Activated CD4-positive, alpha-beta memory T cell treated with anti-CD3 and anti-CD28 coated beads, Interleukin-2, amount 10 ng/mL, durations not matched to agents 7 days and 5 days (primary cell): ENCODE results near the gene TEKT5. TPM values are rescaled to one million over a fixed set of nuclear protein-coding genes. Genes with fewer than 3 reads are reported as not detected.
"Not testable (repeated sequence)": the region's sequence is repeated elsewhere in the genome, so short reads cannot be mapped to it uniquely, and the experiment has no call there.

ENCODE experiments used
- CTCF ChIA-PET: fragments of 350-600 bp; sonication (Branson Sonifier 250); formaldehyde crosslinking; loops from one replicate; lab custom pipeline; 2021; ENCODE audit warnings: antibody characterized with exemption, inconsistent platforms; lab: Charles Lee
- POLR2A ChIA-PET: fragments of 350-600 bp; sonication (Branson Sonifier 250); formaldehyde crosslinking; loops from one replicate; lab custom pipeline; 2021; ENCODE audit warnings: antibody characterized with exemption; lab: Charles Lee
- DNase-seq: peaks from one replicate; pipeline ENCODE4 v3.0.0-alpha.2; 2020
- H3K27ac Mint-ChIP-seq: one replicate; pipeline ENCODE4 v1.8.0; 2021; ENCODE audit warnings: mild to moderate bottlenecking, mixed read lengths
- H3K27me3 Mint-ChIP-seq: one replicate; pipeline ENCODE4 v1.8.0; 2021; ENCODE audit warnings: mixed read lengths
- H3K36me3 Mint-ChIP-seq: one replicate; pipeline ENCODE4 v1.8.0; 2021; ENCODE audit warnings: low read depth, mixed read lengths
- H3K4me1 Mint-ChIP-seq: one replicate; pipeline ENCODE4 v1.8.0; 2021; ENCODE audit warnings: mixed read lengths
- H3K4me3 Mint-ChIP-seq: one replicate; pipeline ENCODE4 v1.8.0; 2021; ENCODE audit warnings: mild to moderate bottlenecking, mixed read lengths
- H3K9me3 Mint-ChIP-seq: one replicate; pipeline ENCODE4 v1.8.0; 2021; ENCODE audit warnings: mixed read lengths
- total RNA-seq, 2 experiments: library from RNA; stranded (reverse); gene quantifications; one replicate each; pipeline ENCODE4 v1.2.3, GENCODE V29; 2021

TEKT5 gene
- total RNA-seq, 2 experiments from 2014 or later = not detected

DNA sequence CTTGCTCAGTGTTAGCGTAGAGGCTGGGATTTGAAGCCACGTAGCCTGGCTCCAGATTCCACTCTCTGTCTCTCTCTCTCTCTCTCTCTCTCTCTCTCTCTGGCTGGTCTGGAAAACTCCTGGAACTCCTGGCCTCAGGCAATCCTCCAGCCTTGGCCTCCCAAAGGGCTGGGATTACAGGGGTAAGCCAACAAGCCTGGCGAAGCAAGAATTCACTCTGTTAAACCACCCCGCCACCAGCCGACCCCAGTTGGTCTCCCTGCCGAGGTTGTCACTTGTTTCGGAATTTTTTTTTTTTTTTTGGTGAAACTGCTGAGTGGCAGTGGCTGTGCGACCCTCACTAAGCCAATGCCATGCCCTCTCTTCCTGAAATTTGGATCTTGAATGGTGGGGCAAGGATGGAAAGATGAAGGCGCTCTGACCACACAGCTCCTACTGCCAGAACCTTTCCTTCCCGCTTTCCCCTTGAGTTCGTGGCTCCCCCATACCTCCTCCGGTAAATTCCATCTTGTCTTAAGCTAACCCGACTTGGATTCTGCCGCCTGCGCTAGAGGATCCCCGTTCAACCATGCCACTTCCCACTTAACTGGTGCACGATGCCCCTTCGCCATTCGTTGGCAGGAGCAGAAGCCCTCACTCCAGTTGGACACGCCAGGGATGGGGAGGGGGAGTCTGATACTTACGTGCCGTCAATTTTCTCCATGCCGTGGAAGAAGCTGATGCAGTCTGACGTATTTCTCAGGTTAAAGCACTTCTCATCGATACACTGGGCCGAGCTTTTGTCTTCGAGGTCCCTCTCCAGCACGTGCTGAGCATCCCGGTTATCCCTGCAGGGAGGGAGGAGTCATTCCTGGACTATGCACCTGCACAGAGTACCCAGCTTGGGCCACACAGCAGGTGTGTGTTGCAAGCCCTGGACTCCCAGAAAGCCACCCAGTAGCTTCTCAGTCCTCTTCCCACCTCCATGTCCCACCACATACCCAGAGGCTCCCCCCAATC lies 13.1 kb downstream of the TEKT5 start:
- H3K27ac Mint-ChIP-seq = no peak overlapping the region
- H3K4me3 Mint-ChIP-seq = no peak overlapping the region
- DNase-seq = no peak
- CTCF ChIA-PET = interaction anchor here (0.7 kb wide), 1 partner anchor 168 kb away, joined by 4 read pairs; no protein-coding TSS in a partner anchor
- H3K36me3 Mint-ChIP-seq = no peaks in the 10 kb centered on the region
- H3K4me1 Mint-ChIP-seq = no peaks in the 10 kb centered on the region
- POLR2A ChIA-PET = no interaction called here
- H3K9me3 Mint-ChIP-seq = no peaks in the 10 kb centered on the region
- H3K27me3 Mint-ChIP-seq = peaks cover 8% of the 10 kb centered on the region

DNA sequence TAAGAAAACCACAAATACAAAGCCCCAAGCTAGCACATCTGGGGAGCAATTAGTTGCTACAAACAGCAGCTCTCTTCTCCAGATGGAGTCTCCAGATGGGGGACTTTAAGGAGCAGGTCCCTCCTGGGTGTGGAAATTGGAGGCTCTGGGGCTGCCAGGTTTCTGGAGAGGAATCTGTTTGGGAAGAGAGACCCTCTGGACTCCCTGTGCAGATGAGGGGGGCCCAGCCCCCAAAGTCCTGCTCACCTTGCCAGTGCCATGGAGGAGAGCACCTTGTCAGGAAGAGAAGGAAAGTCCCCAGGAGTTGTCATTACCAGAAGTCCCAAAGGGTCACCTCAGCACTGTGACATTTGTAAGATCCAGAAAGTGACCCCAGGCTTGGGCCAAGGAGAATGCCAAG lies 14.8 kb downstream of the TEKT5 start:
- CTCF ChIA-PET = no interaction called here
- no peaks in the 10 kb centered on the region for H3K9me3 Mint-ChIP-seq
- no peaks in the 10 kb centered on the region for H3K4me1 Mint-ChIP-seq
- POLR2A ChIA-PET = no interaction called here
- H3K36me3 Mint-ChIP-seq = no peaks in the 10 kb centered on the region
- H3K27ac Mint-ChIP-seq = no peak overlapping the region
- no peak overlapping the region for H3K4me3 Mint-ChIP-seq
- H3K27me3 Mint-ChIP-seq = peaks cover 3% of the 10 kb centered on the region
- DNase-seq = no peak

DNA sequence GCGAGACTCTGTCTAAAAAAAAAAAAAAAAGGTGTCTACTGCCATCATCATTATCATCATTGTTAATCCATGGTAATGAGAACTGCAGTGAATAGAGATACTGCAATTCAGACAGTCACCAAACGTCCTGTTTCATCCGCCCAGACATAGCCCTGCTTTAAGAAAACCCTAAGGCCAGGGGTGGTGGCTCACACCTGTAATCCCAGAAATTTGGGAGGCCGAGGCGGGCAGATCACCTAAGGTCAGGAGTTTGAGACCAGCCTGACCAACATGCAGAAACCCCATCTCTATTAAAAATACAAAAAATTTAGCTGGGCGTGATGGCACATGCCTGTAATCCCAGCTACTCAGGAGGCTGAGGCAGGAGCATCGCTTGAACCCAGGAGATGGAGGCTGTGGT lies 15.3 kb downstream of the TEKT5 start:
- DNase-seq, POLR2A ChIA-PET, H3K4me1 Mint-ChIP-seq, H3K27ac Mint-ChIP-seq, H3K4me3 Mint-ChIP-seq, H3K27me3 Mint-ChIP-seq, H3K9me3 Mint-ChIP-seq, H3K36me3 Mint-ChIP-seq: not testable (repeated sequence)
- CTCF ChIA-PET = interaction anchor here (1.8 kb wide), 1 partner anchor 9 kb away, joined by 4 read pairs; no protein-coding TSS in a partner anchor

DNA sequence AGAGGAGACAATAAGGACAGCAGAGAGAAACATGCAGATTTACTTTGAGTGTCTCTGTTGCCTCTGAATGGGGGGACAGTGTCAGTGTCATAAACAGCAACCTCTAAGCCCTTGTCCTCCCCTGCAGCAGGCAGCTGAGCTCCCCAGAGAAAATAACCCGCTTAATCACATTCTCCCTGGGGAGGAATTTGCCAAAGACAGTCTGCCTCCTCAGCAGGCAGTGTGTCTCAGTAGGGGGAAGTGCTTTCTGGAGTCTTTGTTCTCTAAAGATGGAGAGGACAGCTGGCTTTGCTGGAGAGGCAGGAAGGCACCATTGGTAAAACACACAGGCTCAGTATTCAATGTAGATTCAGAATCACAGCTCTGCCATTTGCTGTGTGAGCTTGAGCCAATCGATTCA lies 16.1 kb downstream of the TEKT5 start:
- CTCF ChIA-PET = interaction anchor here (1.8 kb wide), 1 partner anchor 10 kb away, joined by 4 read pairs; no protein-coding TSS in a partner anchor
- no peaks in the 10 kb centered on the region for H3K9me3 Mint-ChIP-seq
- H3K4me1 Mint-ChIP-seq = no peaks in the 10 kb centered on the region
- POLR2A ChIA-PET = no interaction called here
- no peak overlapping the region for H3K4me3 Mint-ChIP-seq
- no peaks in the 10 kb centered on the region for H3K36me3 Mint-ChIP-seq
- no peak overlapping the region for H3K27ac Mint-ChIP-seq
- DNase-seq = no peak
- H3K27me3 Mint-ChIP-seq = peaks cover 3% of the 10 kb centered on the region

DNA sequence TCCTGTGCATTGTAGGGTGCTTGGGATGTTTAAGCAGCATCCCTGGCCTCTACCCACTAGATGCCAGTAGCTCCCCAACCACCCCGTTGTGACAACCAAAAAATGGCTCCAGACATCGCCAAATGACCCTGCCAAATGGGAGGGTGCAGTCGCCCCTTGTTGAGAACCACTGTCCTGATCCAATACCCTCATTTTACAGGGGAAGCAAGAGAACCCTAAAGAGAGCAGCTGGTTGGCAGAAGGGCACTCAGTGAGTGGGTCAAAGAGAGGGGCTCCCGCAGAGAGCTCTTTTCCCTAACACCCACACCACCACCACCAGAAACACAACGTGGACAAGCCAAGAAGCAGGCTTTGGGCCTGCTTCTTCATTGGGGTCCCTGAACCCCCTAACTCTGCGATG lies 18.4 kb downstream of the TEKT5 start:
- CTCF ChIA-PET = no interaction called here
- POLR2A ChIA-PET = no interaction called here
- no peaks in the 10 kb centered on the region for H3K4me1 Mint-ChIP-seq

DNA sequence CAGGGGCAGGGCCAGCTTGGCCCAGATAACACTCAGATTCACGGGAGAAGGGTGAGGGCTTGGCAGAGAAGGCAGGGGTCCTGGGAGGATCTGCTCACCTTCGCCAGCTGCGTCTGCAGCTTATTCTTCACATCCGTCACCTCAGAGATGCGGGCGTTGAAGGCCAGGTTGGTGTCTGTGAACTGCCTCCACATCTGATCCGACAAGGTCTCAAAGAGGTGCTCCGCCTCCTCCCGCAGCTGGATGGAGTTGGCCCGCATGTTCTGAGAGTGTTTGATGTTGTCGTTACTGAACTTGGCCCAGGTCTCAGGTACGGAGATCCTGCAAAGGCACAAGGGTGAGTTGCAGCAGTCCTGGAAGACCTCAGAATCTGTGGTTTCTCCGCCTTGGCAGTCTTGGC lies 18.9 kb downstream of the TEKT5 start:
- POLR2A ChIA-PET = no interaction called here
- peaks cover 15% of the 10 kb centered on the region for H3K27me3 Mint-ChIP-seq
- CTCF ChIA-PET = no interaction called here
- no peak overlapping the region for H3K4me3 Mint-ChIP-seq
- no peaks in the 10 kb centered on the region for H3K4me1 Mint-ChIP-seq
- no peak for DNase-seq
- no peaks in the 10 kb centered on the region for H3K36me3 Mint-ChIP-seq
- no peak overlapping the region for H3K27ac Mint-ChIP-seq
- no peaks in the 10 kb centered on the region for H3K9me3 Mint-ChIP-seq

More for the DNA sequence above, 18.4 kb downstream of the TEKT5 start:
- Mint-ChIP-seq H3K4me3 (no peak overlapping the region), H3K27me3 (peaks cover 11% of the 10 kb centered on the region), H3K36me3 (no peaks in the 10 kb centered on the region), H3K27ac (no peak overlapping the region), H3K9me3 (no peaks in the 10 kb centered on the region)
- no peak for DNase-seq

DNA sequence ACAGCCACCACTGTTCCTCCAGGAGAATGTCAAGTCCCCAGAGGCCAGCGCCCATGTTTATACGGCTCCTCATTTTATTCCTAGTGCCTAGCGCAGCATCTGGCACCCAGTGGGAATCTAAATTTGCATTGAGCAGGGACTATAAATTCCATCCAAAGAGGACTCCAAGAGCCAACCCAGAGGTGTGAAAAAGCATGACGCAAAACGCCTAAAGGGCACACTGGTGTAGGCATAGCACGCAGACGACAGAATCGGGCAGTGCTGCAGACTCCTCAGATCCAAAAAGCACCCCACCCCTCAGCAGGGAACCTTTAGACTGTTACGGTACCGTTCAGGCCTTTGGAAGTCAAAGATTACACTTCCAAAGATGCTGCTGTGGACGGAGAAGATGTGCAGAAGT lies 19.5 kb downstream of the TEKT5 start:
- Mint-ChIP-seq H3K27me3 (peaks cover 13% of the 10 kb centered on the region), H3K9me3 (no peaks in the 10 kb centered on the region), H3K4me1 (no peaks in the 10 kb centered on the region), H3K4me3 (no peak overlapping the region), H3K27ac (no peak overlapping the region), H3K36me3 (no peaks in the 10 kb centered on the region)
- ChIA-PET CTCF (no interaction called here), POLR2A (no interaction called here)
- no peak for DNase-seq

DNA sequence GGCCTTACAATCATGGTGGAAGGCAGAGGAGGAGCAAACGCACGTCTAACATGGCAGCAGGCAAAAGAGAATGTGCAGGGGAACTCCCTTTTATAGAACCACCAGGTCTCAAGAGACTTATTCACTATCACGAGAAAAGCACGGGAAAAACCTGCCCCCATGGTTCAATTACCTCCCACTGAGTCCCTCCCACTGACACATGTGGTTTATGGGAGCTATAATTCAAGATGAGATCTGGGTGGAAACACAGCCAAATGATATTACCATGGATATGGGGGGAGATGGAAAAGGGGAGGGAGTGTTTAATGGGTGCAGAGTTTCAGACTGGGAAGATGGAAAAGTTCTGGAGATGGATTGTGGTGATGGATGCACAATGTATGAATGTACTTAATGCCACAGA lies 23.0 kb downstream of the TEKT5 start:
- ChIA-PET CTCF (interaction anchor here (0.6 kb wide), 1 partner anchor 97 kb away, joined by 3 read pairs; no protein-coding TSS in a partner anchor), POLR2A (no interaction called here)
- no peak overlapping the region for H3K27ac Mint-ChIP-seq
- H3K27me3 Mint-ChIP-seq = peaks cover 15% of the 10 kb centered on the region
- no peaks in the 10 kb centered on the region for H3K4me1 Mint-ChIP-seq
- H3K4me3 Mint-ChIP-seq = no peak overlapping the region
- no peaks in the 10 kb centered on the region for H3K36me3 Mint-ChIP-seq
- DNase-seq = no peak
- H3K9me3 Mint-ChIP-seq = no peaks in the 10 kb centered on the region

DNA sequence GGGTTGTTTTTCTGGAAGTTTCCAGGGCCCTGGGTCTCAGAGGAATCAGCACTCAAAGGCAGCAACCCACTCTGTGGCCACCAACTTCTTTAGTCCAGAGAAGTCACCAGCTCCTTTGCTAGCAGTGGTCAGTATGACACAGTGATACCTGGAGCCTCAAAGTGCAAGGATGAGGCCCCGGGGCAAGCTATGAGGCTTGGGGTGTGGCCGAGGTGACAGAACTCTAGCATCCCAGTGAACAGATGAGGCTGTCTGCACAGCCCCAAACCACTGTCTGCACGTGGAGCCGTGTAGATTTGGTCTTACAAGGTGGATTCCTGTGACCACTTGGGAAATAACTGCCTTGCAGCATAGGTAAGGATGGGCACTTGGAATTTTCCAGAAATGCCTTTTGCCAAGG lies 24.9 kb downstream of the TEKT5 start:
- CTCF ChIA-PET = interaction anchor here (1.2 to 1.3 kb wide), 2 partner anchors 67 to 280 kb away, joined by 3 to 5 read pairs; no protein-coding TSS in a partner anchor
- H3K4me1 Mint-ChIP-seq = no peaks in the 10 kb centered on the region
- DNase-seq = no peak
- no peaks in the 10 kb centered on the region for H3K9me3 Mint-ChIP-seq
- peaks cover 17% of the 10 kb centered on the region for H3K27me3 Mint-ChIP-seq
- POLR2A ChIA-PET = no interaction called here
- H3K27ac Mint-ChIP-seq = no peak overlapping the region
- no peak overlapping the region for H3K4me3 Mint-ChIP-seq
- H3K36me3 Mint-ChIP-seq = no peaks in the 10 kb centered on the region

DNA sequence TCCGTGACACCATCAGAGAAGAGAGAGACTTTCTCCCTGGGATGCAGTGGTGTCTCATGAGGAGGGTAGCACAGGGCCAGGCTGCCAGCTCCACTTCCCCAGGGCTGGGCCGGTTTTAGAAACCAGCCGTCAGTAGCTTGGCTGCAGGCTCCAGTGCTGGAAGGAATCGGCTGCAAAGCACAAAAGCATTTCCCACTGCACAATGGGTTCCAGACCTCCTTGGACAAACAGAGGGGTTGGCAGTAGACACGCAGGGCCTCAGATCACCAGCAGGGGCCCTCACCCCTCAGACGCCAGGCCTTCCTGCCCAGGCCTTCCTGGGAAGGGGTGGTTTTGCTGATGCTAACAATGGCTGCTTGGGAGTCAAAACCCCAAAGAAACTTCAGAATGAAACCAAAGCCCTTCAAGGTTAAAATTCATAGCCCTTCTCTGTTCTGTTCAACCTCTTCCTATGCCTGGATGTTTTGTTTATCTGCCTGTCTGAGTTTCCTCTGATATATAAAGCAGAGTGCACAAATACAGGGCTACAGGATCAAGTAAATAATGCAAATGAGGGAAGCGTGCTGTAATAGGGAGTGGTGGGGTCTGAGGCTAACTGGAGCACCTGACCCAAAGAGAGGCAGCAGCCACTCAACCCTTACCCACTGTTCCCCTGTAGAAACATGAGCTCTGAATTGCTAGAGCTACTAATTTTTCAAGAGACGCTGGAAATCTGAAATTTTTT lies 26.2 kb downstream of the TEKT5 start:
- Mint-ChIP-seq H3K27ac (no peak overlapping the region), H3K4me3 (no peak overlapping the region)

DNA sequence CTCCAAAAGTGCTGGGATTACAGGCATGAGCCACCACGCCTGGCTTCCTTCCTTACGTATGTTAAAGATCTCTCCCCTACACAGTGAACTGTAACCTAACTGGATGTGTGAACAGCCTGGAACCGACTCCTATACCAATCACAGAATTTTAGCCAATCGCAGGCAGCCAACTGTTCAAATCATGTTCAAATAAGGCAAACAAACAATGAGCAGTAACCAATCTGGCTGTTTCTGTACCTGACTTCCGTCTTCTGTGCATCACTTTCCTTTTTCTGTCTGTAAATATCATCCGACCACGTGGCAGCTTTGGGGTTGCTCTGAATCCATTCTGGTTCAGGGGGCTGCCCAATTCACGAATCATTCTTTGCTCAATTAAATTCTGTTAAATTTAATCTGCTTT lies 27.5 kb downstream of the TEKT5 start:
- ChIA-PET POLR2A (no interaction called here), CTCF (interaction anchor here (0.9 kb wide), 1 partner anchor 70 kb away, joined by 3 read pairs; no protein-coding TSS in a partner anchor)
- H3K36me3 Mint-ChIP-seq = no peaks in the 10 kb centered on the region
- peaks cover 20% of the 10 kb centered on the region for H3K27me3 Mint-ChIP-seq
- no peak overlapping the region for H3K4me3 Mint-ChIP-seq
- no peak for DNase-seq
- H3K9me3 Mint-ChIP-seq = no peaks in the 10 kb centered on the region
- no peak overlapping the region for H3K27ac Mint-ChIP-seq
- H3K4me1 Mint-ChIP-seq = no peaks in the 10 kb centered on the region

More for the DNA sequence above, 26.2 kb downstream of the TEKT5 start:
- Mint-ChIP-seq H3K36me3 (no peaks in the 10 kb centered on the region), H3K27me3 (peaks cover 19% of the 10 kb centered on the region), H3K4me1 (no peaks in the 10 kb centered on the region), H3K9me3 (no peaks in the 10 kb centered on the region)
- DNase-seq = peak; percentile 29
- POLR2A ChIA-PET = no interaction called here
- CTCF ChIA-PET = interaction anchor here (0.9 to 1.3 kb wide), 3 partner anchors 68 to 250 kb away, joined by 3 to 5 read pairs (median 4); no protein-coding TSS in a partner anchor

DNA sequence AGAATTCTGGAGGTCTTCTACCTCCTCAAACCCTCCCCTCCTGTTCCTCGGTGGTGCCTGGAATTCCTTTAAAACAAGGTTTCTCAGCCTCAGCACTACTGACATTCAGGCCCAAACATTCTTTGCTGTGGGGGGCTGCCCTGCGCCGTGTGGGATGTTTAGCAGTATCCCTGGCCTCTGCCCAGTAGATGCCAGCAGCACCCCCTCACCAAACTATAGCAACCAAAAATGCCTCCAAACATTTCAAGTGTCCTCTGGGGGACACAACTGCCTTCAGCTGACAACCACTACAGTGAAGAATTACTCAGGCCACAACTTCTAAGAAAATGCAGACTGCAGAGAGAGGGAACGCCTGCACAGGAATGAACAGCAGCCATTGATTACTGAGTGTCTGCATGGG lies 28.4 kb downstream of the TEKT5 start:
- Mint-ChIP-seq H3K27ac (no peak overlapping the region), H3K4me1 (no peaks in the 10 kb centered on the region), H3K36me3 (no peaks in the 10 kb centered on the region), H3K27me3 (peaks cover 15% of the 10 kb centered on the region), H3K9me3 (no peaks in the 10 kb centered on the region), H3K4me3 (no peak overlapping the region)
- CTCF ChIA-PET = no interaction called here
- no peak for DNase-seq
- POLR2A ChIA-PET = no interaction called here

DNA sequence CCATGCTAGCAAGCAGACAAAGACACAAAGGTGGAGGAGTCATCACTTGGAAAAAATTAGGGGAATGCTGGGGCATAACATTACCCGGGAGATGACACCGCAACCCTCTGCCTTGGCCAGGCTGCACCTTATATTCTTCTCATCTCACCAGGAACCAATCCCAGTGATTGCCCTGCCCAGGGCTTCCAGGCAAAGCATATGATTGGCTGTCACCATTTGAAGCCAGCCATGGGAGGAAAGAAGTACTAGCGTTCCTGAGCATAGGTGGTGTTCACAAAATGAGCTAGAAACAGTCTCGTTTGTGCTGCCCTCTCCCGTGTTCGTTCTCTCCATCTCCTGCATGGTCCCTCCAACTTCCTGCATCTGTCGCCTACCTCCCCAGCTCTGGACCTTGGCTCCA lies 29.6 kb downstream of the TEKT5 start:
- peaks cover 12% of the 10 kb centered on the region for H3K27me3 Mint-ChIP-seq
- H3K27ac Mint-ChIP-seq = no peak overlapping the region
- no peak overlapping the region for H3K4me3 Mint-ChIP-seq
- no peaks in the 10 kb centered on the region for H3K36me3 Mint-ChIP-seq
- ChIA-PET POLR2A (no interaction called here), CTCF (no interaction called here)
- DNase-seq = no peak
- H3K9me3 Mint-ChIP-seq = no peaks in the 10 kb centered on the region
- no peaks in the 10 kb centered on the region for H3K4me1 Mint-ChIP-seq
